ENCODE results near the gene ATXN1. TPM values are rescaled to one million over a fixed set of nuclear protein-coding genes. Genes with fewer than 3 reads are reported as not detected.

Gene ATXN1
- total RNA-seq, 1 donor from 2014 or later = 9.1 TPM

DNA sequence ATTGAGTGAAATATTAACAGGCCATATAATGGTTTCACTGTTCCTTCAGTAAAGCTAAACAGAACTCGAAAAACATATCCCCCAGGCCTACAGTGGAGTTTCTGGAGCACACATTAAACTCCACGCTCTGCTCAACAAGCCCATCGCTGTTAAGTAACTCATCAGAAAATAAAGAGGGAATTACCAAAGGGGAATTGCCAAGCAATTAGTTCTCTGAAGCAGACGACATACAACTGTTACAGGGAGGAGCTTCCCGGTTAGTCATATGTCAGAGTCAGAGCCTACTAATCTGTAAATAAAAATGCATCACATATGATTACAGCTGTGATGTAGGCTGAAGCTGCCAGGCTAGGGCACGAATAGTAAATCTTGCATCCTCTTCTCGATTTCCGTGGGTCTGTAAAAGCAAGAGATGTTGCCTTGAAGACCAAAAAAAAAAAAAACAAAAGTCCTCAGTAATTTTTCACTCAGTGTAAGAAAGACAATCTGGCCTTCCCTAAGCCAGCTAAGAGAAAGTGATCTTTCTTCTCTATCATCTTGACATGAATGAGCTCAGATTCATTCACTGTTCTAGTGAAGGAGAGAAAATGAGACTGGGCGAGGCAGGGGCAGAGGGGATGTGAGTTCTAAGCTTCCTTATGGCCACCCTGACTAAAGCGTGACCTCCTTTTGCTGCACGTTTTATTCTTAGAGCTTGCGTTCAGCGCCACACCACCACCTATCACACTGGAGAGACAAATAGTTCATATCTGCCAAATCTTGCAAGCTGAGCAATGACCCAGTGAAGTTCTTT is 13.8 kb downstream of the ATXN1 start:
- peak in 1 of 2 donors; percentile 31 for DNase-seq (ENCODE audit: low read depth in 2 of 2)

DNA sequence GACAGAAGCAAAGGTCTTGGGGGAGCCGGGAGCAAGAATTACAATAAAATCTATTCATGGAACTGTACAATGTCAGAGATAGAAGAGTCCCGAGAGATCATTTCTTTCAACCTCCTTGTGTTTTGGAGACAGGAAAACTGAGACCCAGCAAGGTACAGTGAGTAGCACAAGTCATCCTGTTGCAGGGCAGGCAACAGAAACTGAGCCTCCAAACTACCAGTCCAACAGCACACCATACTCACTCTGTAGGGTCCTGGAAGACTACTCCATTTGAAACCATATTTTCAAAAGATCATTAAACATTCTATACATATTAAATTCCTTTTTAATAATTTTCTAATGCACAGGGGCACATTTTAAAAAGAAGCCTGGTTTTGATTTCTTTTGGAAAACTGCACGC is 14.4 kb downstream of the ATXN1 start:
- DNase-seq (ENCODE audit: low read depth in 2 of 2) = no peak

DNA sequence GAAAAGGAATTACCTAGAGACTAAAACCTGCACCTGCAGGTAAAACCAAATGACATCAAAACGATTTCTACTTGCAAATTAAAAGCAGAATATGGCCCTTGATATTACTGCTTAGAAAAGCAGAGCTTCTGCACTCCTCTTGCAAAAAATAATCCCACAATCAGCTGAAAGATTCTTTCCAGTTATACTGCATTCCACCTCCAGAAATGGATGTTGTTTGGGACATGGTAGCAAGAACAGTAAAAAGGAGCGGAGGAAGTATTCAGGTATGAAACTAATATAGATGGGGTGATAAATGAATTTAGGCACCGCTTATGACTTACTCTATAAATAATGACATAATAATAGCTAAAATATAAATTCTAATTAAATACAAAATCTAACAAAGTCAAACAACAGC is 14.9 kb downstream of the ATXN1 start:
- no peak for DNase-seq (ENCODE audit: low read depth in 2 of 2)

DNA sequence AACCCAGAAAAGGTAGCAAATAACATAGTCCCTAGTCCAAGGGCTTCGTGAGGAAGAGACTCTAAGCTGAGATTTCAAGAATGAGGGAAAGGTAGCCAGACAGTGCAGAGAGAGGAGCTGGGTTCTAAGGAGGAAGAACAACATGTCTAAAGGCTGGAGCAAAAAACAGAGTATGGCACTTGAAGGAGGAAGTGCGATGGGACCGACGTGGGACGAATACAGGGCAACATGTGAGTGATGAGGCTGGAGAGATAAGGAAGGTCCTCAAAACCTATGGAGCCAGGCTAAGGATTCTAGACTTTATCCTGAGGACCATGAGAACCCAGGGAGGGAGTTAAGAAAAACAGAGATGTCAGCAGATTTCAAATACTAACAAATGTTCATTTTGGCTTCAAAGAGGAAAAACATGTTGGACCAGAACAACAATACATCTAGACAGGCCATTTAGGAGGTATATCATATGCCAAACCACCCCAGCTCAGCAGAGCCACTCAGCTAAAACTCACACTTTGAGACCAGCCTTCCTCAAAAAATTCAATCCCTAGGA is 17.5 kb downstream of the ATXN1 start:
- DNase-seq (ENCODE audit: low read depth in 2 of 2) = no peak

DNA sequence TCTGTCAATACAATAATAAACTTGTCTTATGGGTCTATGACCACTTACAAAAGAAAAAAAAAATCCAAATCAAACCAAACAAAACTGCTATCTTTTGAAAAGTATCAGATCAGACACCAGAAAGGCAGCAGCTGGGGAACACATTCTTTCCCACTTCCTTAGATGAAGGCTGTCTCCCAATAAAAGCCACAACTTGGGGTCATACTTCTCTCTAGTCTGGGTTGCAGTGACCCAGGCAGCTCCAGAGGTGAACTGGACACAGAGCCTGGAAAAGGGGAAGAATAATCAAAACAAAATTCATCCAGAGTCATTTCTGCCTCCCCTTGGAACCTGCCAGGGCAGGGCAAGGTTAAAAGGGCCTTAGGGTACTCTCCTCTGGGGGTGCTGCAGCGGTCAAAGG is 19.1 kb downstream of the ATXN1 start:
- no peak for DNase-seq (ENCODE audit: low read depth in 2 of 2)

GRCh38 chr6:16741112-16742016 is 19.9 kb downstream of the ATXN1 start:
- no peak for DNase-seq (ENCODE audit: low read depth in 2 of 2)

DNA sequence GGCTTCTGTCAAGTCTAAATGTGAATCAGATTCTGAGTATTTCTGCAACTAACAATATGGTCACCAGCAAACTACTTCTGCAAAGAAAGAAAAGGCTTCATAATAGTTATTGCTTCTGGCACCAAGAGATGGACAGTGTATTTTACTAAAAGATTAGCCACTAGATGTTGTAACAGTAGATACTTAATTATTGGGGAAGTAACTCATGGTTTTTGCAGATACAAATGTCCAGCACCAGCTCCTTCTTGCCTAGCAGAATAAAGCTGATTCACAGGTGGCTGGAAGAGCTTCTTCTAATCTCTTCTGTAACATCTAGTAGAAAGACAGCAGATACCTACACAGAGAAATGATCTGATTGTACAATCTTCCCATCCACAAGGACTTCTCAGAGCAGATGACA is 21.2 kb downstream of the ATXN1 start:
- no peak for DNase-seq (ENCODE audit: low read depth in 2 of 2)

DNA sequence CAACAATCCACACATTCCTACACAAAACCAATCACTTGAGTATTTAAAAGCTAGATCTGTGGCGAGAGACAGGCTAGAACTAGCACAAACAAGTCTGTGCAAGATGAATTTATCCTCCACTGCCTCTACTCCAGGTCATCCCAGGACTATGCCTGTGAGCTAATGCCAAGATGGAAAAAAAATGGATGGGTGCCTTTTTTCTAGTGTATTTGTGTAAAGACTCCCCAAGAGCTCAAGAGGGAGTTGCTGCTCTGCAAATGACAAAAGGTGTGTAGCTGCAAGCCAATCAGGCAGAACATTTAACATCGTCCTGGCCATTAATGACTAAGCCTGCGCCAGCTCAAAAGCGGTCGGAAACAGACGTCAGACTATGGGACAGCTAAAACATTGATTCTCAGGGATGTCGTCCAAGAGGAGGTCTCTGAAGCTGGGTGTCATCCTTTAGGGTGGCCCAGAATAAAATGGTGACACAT is 21.9 kb downstream of the ATXN1 start:
- no peak for DNase-seq (ENCODE audit: low read depth in 2 of 2)

GRCh38 chr6:16737925-16738324 is 23.3 kb downstream of the ATXN1 start:
- DNase-seq (ENCODE audit: low read depth in 2 of 2) = no peak

DNA sequence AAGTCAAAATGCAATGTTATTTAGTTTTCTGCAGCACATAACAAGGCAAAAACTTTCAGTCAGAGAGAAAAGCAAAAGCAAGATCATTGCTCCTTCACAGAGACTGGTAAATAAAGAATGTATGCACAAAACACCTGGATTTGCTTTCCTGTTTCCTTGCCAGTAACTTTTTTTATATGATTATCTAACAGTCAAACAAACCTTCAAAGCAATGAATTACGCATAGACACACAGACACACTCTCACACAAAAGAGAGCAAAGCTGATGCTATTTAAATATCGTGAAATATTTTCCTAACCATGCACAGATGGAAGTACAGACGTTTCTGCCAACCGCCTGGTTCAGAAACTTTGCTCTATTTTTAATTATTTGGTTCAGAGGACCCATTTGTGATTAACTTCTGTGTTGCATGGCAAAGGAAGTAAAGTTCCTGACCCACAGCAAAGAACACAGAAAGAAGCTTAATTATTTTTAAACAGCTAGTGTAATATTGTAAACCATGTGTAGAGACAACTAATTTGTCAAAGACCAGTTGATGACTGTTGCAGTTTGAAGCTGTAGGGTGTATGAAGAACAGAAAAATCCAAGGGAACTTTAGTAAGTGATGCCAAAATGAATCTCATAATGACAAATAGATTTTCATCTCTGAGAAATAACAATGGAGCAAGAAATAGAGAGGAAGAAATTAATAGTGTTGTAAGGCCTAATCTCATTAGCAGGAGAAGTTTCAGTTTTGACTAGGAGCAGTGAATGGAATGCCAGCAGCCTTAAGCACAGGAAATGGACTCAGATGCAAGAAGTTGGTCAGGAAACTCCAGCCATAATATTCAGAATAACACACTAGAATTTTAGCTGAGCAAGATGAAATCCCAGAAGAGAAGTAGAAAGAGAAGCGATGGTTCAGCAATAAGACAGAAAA is 24.1 kb downstream of the ATXN1 start:
- DNase-seq (ENCODE audit: low read depth in 2 of 2) = peak in 1 of 2 donors; percentile 72

DNA sequence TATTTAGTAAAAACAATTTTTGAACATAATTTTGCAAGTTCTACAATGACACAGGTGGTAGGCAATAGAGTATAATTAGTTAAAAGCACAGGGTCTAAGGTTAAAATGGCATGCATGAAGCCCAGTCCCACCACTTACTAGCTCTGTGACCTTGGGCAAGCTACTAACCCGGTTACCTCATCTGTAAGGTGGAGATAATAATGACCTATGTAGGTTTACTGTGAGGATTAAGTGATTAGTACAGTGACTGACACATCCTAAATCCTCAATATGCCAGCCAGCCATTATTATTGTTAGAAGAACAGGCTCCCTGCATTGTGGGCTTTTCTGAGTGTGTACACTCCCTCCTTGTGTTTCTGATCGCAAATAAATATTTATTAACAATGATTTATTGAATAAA is 26.2 kb downstream of the ATXN1 start:
- DNase-seq (ENCODE audit: low read depth in 2 of 2) = no peak

- no peak for DNase-seq (ENCODE audit: low read depth in 2 of 2)
These were observed 28.2 kb downstream of the ATXN1 start for GRCh38 chr6:16733085-16733484.

- no peak for DNase-seq (ENCODE audit: low read depth in 2 of 2)
These were observed 29.7 kb downstream of the ATXN1 start for GRCh38 chr6:16731478-16732051.

- DNase-seq (ENCODE audit: low read depth in 2 of 2) = no peak
These were observed 30.4 kb downstream of the ATXN1 start for GRCh38 chr6:16730738-16731477.

- DNase-seq (ENCODE audit: low read depth in 2 of 2) = no peak
These were observed 31.5 kb downstream of the ATXN1 start for GRCh38 chr6:16729744-16730143.

- DNase-seq (ENCODE audit: low read depth in 2 of 2) = peak in 1 of 2 donors; percentile 81
These were observed 32.0 kb downstream of the ATXN1 start for GRCh38 chr6:16729183-16729691.

DNA sequence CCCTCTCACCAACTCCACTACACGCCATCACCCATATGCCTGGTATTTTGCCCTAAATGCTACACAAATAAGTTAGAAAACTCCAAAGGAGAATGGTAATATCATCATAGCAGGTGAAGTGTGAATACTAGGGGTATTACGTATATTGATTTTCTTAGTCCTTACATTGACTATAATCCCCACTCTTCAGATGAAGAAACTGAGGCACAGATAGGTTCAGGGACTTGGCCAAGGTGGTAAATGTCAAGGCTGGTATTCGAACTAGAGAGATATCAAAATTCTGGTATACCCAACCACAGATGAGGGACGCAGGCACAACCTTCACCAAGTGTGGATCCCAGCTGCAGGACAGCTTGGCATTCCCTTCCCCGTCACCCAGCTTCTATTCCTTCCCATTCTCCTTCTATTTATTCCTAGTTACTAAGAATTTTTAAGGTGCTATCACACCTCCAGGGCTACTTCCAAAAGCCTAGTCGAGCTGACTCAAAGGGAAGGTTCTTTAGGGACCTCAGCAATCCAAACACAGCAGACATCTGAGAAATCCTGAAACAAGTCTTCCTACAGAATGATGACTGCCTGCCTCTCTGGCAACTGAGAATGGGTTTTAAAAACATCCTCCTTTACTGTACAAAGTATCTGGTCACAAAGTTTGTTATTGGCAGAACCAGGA is 32.6 kb downstream of the ATXN1 start:
- DNase-seq (ENCODE audit: low read depth in 2 of 2) = no peak

DNA sequence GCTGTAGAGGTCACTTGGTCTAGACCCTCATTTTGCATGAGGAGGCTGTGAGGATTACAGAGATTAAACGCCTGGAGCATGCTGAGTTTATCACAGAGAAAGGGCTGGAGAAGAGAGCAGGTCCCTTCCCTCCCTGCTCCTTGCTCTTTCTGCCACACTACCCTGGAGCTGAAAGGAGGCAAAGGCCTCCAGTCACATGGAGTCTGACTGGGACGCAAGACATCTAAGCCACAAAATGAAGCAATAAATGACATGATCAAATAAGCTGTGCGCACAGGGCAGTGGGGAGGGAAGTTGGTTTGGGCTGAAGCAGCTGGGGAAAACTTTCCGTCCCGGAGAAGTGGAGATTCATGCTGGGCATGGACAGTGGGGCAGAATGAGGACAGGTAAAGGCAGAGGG is 33.3 kb downstream of the ATXN1 start:
- DNase-seq (ENCODE audit: low read depth in 2 of 2) = no peak

DNA sequence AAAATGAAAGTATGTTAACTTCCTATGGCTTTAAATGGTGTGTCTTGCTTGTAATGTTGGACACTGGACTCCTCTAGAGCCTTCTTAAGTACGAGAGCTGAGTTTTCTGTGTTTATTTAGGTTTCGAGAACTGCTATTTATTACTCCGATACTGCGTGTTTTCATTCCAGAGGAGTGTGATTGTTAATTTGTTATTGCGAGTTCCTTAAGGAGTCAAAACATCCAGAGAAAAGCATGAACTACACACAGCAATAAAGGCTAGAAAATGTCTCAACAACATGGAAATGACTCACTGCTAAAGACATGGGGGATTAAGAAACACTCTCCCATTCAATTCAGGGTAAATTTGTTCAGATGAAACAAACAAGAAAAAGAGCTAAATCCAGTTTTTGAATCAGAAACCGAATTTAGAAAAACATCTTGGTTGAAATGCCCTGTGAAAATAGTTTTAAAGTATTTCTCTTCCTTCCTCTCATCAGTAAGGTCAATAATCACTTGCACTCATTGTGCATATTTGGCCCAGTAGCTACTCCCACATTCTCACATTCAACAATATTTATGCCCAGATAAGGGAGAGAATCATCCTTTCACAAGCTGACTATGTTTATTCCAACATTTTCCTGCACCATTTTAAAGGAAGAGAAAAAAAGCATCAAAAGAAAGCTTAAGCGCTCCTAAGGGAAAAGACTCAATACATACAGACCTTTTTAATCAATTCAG is 36.0 kb downstream of the ATXN1 start:
- peak in 1 of 2 donors; percentile 89 for DNase-seq (ENCODE audit: low read depth in 2 of 2)

All from dermis microvascular lymphatic vessel endothelial cell (primary cell).